ENCODE data around the gene RXFP4. TPM values are rescaled to one million over a fixed set of nuclear protein-coding genes. Genes with fewer than 3 reads are reported as not detected.
A peak's percentile ranks its signal among the peaks of the same experiment; 100 is the strongest.

Gene RXFP4
- total and polyA plus RNA-seq, 2 donors (not counting 1 experiment from before 2014, with no cell fraction given) = 0.12 TPM; not detected in 1

DNA sequence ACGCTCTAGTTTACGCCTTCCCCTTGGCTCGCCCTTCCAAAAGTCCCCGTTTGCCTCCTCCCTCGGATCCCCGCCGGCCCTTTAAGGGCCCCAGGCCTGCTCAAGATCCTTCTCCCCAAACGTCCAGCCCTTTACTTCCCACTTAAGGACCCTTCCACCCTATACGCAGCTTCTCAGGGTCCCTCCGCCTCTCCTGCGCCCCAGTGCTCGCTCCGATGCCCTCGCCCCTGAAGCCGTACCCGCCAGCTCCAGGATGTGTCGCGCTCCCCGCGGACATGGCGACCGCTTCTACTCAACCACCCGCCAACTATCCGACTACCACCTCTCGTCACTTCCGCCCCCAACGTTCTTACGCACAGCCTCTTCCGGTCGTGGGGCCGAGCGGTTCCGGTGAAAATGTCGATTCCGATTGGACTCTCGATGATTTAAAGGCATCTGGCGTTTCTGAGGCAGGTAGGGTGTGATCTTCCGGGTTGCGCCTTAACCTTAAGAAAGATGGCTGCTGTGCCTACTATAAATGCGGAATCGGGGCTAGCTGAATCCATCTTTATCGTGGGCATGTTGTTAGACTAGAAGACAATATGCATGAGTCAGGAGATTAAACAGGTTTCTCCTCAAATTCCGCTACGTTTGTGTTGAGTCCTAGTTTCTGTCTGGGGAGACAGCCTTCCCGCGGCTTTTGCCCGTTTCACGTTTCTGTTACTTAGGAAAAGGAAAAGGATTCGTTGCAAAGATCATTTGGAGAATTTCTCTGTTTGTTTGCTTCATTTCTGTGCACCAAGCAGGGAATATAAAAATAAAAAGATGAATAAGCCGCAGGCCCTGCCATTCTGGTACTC is 7.1 kb upstream of the RXFP4 start, which contains the start of gene KHDC4:
KHDC4 (minus strand) TSS at position 317 of the 839 bp plus-strand sequence; CDS start at position 277, 40 bp downstream.
- intact Hi-C loops (cut with micrococcal nuclease) = loop anchor here (1.0 to 5.0 kb wide), 6 partner anchors 12 to 133 kb away; partner anchors contain the start of genes GON4L, LAMTOR2 and RIT1
- Histone ChIP-seq H3K79me2 (ENCODE audit: control insufficient read depth, insufficient read depth, low read length) (peaks cover 70% of the 10 kb centered on the region), H3K4me1 (ENCODE audit: control insufficient read depth in 2 of 2, insufficient read depth in 2 of 2, low read length in 2 of 2) (peaks cover 43 to 55% of the 10 kb centered on the region in 2 donors), H2AFZ (ENCODE audit: insufficient read depth, low read depth, low read length, poor library complexity, severe bottlenecking) (peak within 1 kb of the TSS; percentile 79), H3K4me2 (replicated peaks; ENCODE audit: low read depth, low read length, poor library complexity, severe bottlenecking) (peak within 1 kb of the TSS; percentile 88), H3K36me3 (replicated peaks in 1 of 2; ENCODE audit: control extremely low read depth in 1 of 2, control insufficient read depth in 1 of 2, extremely low read depth in 1 of 2, insufficient read depth in 2 of 2, low read length in 1 of 2) (peaks cover 2 to 30% of the 10 kb centered on the region in 2 experiments), H3K9me3 (ENCODE audit: control extremely low read depth in 1 of 3, control insufficient read depth in 2 of 3, insufficient read depth in 1 of 3, low read length in 2 of 3) (no peaks in the 10 kb centered on the region), H3K27ac (ENCODE audit: low read length in 2 of 2) (peak within 1 kb of the TSS; percentile 86 to 89), H3K4me3 (ENCODE audit: control extremely low read depth in 1 of 5, extremely low read depth in 1 of 5, insufficient read depth in 1 of 5, low read depth in 2 of 5, low read length in 4 of 5) (peak within 1 kb of the TSS; percentile 79 to 97 (median 84)), H4K20me1 (ENCODE audit: control insufficient read depth, insufficient read depth, low read length, poor library complexity, severe bottlenecking) (peaks cover 20% of the 10 kb centered on the region), H3K27me3 (replicated peaks in 1 of 4; ENCODE audit: control extremely low read depth in 1 of 4, control insufficient read depth in 3 of 4, insufficient read depth in 4 of 4, low read length in 3 of 4) (no peaks in the 10 kb centered on the region), H3K9ac (ENCODE audit: low read length) (peak within 1 kb of the TSS; percentile 92)
- TF ChIP-seq EZH2 (IDR thresholded peaks at IDR 0.05; ENCODE audit: borderline replicate concordance, insufficient read depth, low read depth, low read length, poor library complexity, severe bottlenecking) = no peak
- TF ChIP-seq CTCF (IDR thresholded peaks at IDR 0.05) = peak; percentile 57
- Mint-ChIP-seq H3K4me3 (no peak within 1 kb of the TSS), H3K27me3 (no peaks in the 10 kb centered on the region), H3K4me1 (peaks cover 37% of the 10 kb centered on the region), H3K27ac (peak within 1 kb of the TSS; percentile 54), H3K9me3 (ENCODE audit: insufficient read depth) (no peaks in the 10 kb centered on the region)
- peak; percentile 98 for DNase-seq
- ATAC-seq (ENCODE audit: low read depth) = peak; percentile 93
- CTCF ChIA-PET = interaction anchor here (0.9 to 6.3 kb wide), 18 partner anchors 10 to 194 kb away, joined by 3 to 83 read pairs (median 5); partner anchors contain the start of gene ARHGEF2
- POLR2A ChIA-PET = interaction anchor here (0.7 to 2.5 kb wide), 7 partner anchors 11 to 119 kb away, joined by 3 to 33 read pairs (median 10); partner anchors contain the start of gene ARHGEF2
- under 1% methylated on average over 49 of the region's 50 CpGs for WGBS (ENCODE audit: insufficient coverage)

Data from B cell (primary cell).